Panc1 (cell line): ENCODE measurements around the gene AGBL1. TPM values are rescaled to one million over a fixed set of nuclear protein-coding genes. Genes with fewer than 3 reads are reported as not detected.

ENCODE experiments used
- ATAC-seq: fragments of 200-7000 bp; cut with Tn5 transposase; 2 replicates; pipeline ENCODE4 v1.9.1; 2020; ENCODE audit warnings: mild to moderate bottlenecking, moderate library complexity
- BruUV-seq: library from RNA; stranded (reverse); fragments of 400-500 nt; replicated peaks from 2 replicates; lab custom pipeline; 2021; lab: Mats Ljungman, UMichigan
- CTCF ChIA-PET: fragments of 300-600 bp; sonication (Branson Sonifier 250); formaldehyde crosslinking; loops from one replicate; lab custom pipeline; 2022; ENCODE audit warnings: antibody characterized with exemption; lab: Charles Lee
- POLR2A ChIA-PET: fragments of 300-600 bp; sonication (Branson Sonifier 250); formaldehyde crosslinking; loops from one replicate; lab custom pipeline; 2022; ENCODE audit warnings: antibody characterized with exemption; lab: Charles Lee
- DNase-seq: peaks from one replicate; pipeline ENCODE4 v3.0.0-alpha.2; 2010; ENCODE audit warnings: low read depth, low spot score
- H3K27ac ChIP-seq: 2 replicates; pipeline ENCODE4 v1.5.1; 2011; ENCODE audit warnings: mild to moderate bottlenecking, low read length, inconsistent platforms
- H3K27me3 ChIP-seq: fragments of 200-500 bp; sonication (Bioruptor generic); 2 replicates; pipeline ENCODE4 v1.6.0; 2014; ENCODE audit warnings: low read length, inconsistent platforms; ENCODE audit not compliant: control insufficient read depth, insufficient read depth
- H3K36me3 ChIP-seq: fragments of 200-500 bp; sonication (Bioruptor generic); 2 replicates; pipeline ENCODE4 v1.5.1; 2014; ENCODE audit warnings: inconsistent platforms, mild to moderate bottlenecking, low read length, moderate library complexity; ENCODE audit not compliant: control insufficient read depth, insufficient read depth
- H3K4me1 ChIP-seq: 2 replicates; pipeline ENCODE4 v1.5.1; 2011; ENCODE audit warnings: inconsistent platforms, mild to moderate bottlenecking, low read length, moderate library complexity; ENCODE audit not compliant: control insufficient read depth, insufficient read depth
- H3K4me3 ChIP-seq, 2 experiments: 2 replicates each; pipeline ENCODE4 v1.5.1; 2011 to 2012; ENCODE audit warnings: low read depth in 2 of 2, low read length in 2 of 2, mild to moderate bottlenecking in 2 of 2, inconsistent platforms in 1 of 2, moderate library complexity in 1 of 2
- H3K9me3 ChIP-seq: fragments of 200-500 bp; sonication (Bioruptor generic); 2 replicates; pipeline ENCODE4 v1.5.1; 2014; ENCODE audit warnings: low read depth, mild to moderate bottlenecking, inconsistent platforms, low read length, moderate library complexity; ENCODE audit not compliant: control insufficient read depth, insufficient read depth
- POLR2AphosphoS5 ChIP-seq: IDR thresholded peaks from 2 replicates; pipeline ENCODE4 v1.6.1; 2012; ENCODE audit warnings: mild to moderate bottlenecking, low read depth, low read length, moderate library complexity
- SIN3A ChIP-seq: IDR thresholded peaks from 2 replicates; pipeline ENCODE4 v1.6.1; 2012; ENCODE audit warnings: low read depth, mild to moderate bottlenecking, low read length, moderate library complexity, borderline replicate concordance; ENCODE audit not compliant: insufficient read depth
- TCF7L2 ChIP-seq: IDR thresholded peaks from 2 replicates; pipeline ENCODE4 v1.6.1; 2011; ENCODE audit warnings: mild to moderate bottlenecking, low read depth, low read length, inconsistent platforms
- in situ Hi-C: cut with HindIII; loops from 2 replicates; pipeline ENCODE4 v1.10.0; 2016; ENCODE audit warnings: low sequenced_read_pairs, low pct_unique_long_range_greater_than_20kb
- intact Hi-C: fragments of 100-400 bp; cut with micrococcal nuclease; formaldehyde crosslinking; loops from one replicate; pipeline ENCODE4 v1.10.0; 2022; ENCODE audit not compliant: unreplicated experiment
- total RNA-seq: library from RNA; stranded (reverse); gene quantifications from one replicate; pipeline ENCODE4 v1.2.1, GENCODE V29; 2021; ENCODE audit not compliant: unreplicated experiment
- TF ChIP-seq, protein P1 (sequence below), 2 experiments: IDR thresholded peaks; 2 replicates each; pipeline ENCODE4 v1.6.1; 2011 to 2012; ENCODE audit warnings: low read depth in 2 of 2, control low read depth in 1 of 2, low read length in 1 of 2, mild to moderate bottlenecking in 1 of 2, moderate library complexity in 1 of 2; ENCODE audit not compliant: insufficient read depth in 1 of 2
- TF ChIP-seq, protein P2 (sequence below): fragments of 450-650 bp; IDR thresholded peaks from 2 replicates; pipeline ENCODE4 v1.5.1; 2017; ENCODE audit warnings: mild to moderate bottlenecking

AGBL1 gene
- total RNA-seq, 1 experiment from 2014 or later = not detected

DNA sequence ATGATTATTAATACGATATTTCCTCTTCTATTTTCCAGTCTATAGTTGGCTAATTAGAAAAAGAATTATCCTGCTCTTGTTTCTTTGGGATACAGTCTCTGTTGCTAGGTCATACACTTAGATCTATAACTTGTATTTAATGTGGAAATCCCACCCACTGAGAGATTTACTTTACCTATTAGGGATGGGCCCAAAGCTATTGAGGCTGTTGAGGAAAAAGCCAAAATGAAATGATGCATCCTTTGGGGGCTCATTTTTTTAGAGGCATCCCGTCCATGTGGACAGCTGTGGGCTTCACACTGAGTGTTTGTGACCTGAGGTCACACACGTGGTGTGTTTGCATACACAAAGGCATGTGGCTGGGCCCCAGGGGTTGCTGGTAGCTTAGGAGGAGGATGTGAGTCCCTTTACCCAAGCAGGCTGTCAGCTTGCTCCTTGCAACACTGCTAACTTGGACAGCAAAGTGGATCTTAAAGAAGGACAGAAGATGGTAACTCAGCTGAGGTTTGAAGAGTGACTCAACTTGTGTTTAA, 477.4 kb downstream of the AGBL1 start:
- CTCF ChIA-PET = no interaction called here
- DNase-seq (no peak), ATAC-seq (no peak)

DNA sequence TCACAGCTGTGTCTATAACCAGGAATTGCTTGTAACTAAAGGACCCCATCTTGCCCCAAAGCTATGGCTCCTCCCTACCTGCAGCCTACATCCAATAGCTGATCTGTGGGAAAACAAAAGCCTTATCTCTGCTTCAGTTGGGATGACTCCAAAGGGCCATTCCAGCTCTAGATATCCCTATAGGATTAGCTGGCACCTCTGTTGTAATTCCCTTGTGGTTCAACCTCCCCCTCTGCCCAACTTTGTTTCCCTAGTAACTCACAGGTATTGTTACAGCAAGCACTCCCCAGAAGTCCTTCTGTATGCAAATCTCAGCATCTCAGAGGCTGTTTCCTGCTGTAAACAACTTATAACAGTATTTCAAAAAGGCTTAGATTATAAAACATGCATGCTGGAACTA, 478.6 kb downstream of the AGBL1 start:
- no peaks in the 10 kb centered on the region for H3K27me3 ChIP-seq
- no peak for DNase-seq
- H3K9me3 ChIP-seq = no peaks in the 10 kb centered on the region
- BruUV-seq = no TSS peak
- H3K36me3 ChIP-seq = no peaks in the 10 kb centered on the region
- no peak overlapping the region for H3K27ac ChIP-seq
- in situ Hi-C loops = no loop called here
- TF ChIP-seq, protein P1, sequence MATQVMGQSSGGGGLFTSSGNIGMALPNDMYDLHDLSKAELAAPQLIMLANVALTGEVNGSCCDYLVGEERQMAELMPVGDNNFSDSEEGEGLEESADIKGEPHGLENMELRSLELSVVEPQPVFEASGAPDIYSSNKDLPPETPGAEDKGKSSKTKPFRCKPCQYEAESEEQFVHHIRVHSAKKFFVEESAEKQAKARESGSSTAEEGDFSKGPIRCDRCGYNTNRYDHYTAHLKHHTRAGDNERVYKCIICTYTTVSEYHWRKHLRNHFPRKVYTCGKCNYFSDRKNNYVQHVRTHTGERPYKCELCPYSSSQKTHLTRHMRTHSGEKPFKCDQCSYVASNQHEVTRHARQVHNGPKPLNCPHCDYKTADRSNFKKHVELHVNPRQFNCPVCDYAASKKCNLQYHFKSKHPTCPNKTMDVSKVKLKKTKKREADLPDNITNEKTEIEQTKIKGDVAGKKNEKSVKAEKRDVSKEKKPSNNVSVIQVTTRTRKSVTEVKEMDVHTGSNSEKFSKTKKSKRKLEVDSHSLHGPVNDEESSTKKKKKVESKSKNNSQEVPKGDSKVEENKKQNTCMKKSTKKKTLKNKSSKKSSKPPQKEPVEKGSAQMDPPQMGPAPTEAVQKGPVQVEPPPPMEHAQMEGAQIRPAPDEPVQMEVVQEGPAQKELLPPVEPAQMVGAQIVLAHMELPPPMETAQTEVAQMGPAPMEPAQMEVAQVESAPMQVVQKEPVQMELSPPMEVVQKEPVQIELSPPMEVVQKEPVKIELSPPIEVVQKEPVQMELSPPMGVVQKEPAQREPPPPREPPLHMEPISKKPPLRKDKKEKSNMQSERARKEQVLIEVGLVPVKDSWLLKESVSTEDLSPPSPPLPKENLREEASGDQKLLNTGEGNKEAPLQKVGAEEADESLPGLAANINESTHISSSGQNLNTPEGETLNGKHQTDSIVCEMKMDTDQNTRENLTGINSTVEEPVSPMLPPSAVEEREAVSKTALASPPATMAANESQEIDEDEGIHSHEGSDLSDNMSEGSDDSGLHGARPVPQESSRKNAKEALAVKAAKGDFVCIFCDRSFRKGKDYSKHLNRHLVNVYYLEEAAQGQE (IDR thresholded peaks at IDR 0.05; ENCODE audit: insufficient read depth in 1 of 2, low read depth in 2 of 2, low read length in 1 of 2) = no peak
- TF ChIP-seq, protein P2, sequence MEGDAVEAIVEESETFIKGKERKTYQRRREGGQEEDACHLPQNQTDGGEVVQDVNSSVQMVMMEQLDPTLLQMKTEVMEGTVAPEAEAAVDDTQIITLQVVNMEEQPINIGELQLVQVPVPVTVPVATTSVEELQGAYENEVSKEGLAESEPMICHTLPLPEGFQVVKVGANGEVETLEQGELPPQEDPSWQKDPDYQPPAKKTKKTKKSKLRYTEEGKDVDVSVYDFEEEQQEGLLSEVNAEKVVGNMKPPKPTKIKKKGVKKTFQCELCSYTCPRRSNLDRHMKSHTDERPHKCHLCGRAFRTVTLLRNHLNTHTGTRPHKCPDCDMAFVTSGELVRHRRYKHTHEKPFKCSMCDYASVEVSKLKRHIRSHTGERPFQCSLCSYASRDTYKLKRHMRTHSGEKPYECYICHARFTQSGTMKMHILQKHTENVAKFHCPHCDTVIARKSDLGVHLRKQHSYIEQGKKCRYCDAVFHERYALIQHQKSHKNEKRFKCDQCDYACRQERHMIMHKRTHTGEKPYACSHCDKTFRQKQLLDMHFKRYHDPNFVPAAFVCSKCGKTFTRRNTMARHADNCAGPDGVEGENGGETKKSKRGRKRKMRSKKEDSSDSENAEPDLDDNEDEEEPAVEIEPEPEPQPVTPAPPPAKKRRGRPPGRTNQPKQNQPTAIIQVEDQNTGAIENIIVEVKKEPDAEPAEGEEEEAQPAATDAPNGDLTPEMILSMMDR = no peak
- no peak for TF ChIP-seq POLR2AphosphoS5
- TF ChIP-seq SIN3A = no peak
- TF ChIP-seq TCF7L2 = no peak
- no peak for ATAC-seq
- ChIA-PET POLR2A (no interaction called here), CTCF (no interaction called here)
- H3K4me1 ChIP-seq = no peaks in the 10 kb centered on the region
- no peak overlapping the region for H3K4me3 ChIP-seq
- intact Hi-C loops = no loop called here

More for the DNA sequence above, 477.4 kb downstream of the AGBL1 start:
- in situ Hi-C loops = no loop called here
- Histone ChIP-seq H3K4me1 (no peaks in the 10 kb centered on the region), H3K36me3 (no peaks in the 10 kb centered on the region), H3K4me3 (no peak overlapping the region), H3K9me3 (no peaks in the 10 kb centered on the region), H3K27ac (no peak overlapping the region), H3K27me3 (no peaks in the 10 kb centered on the region)
- TF ChIP-seq TCF7L2 (no peak), SIN3A (no peak), POLR2AphosphoS5 (no peak)
- TF ChIP-seq, protein P1 (IDR thresholded peaks at IDR 0.05; ENCODE audit: insufficient read depth in 1 of 2, low read depth in 2 of 2, low read length in 1 of 2) = no peak
- TF ChIP-seq, protein P2 = no peak
- BruUV-seq = no TSS peak
- POLR2A ChIA-PET = no interaction called here
- intact Hi-C loops = no loop called here
